Measurements from ENCODE around the gene FAM174C.

DNA sequence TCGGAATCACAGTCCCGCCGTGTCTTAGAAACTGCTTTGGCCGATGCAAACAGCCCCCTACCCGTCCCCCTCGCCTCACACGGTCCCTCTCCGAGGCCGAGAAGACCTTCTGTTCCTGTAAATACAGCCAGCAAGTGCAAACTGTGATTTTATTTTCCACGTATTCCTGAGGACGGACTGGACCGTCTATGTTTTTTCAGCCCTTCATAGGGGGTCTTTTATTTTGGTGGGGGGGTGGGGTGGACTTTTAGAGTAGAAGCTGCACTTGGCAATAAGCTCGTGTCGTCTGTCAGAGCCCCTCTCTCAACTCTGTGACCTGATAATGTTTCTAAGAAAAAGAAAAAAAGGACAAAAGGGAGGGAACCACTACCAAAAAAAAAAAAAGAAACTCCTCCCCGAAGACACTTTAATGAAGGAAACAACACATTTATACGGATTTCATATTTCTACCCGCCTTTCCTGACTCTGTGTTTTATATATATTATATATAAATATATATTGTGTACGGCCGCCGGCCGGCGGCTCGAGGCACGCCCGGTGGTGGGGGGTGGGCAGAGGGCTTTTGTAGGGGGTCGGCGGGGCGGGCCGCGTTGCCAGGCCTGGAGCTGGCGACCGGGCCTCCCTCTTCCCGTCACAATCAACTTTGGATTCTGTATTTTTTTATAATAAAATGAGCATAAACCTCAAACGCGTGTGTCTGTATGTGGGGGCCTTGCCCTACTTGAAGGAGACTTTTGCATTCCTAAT is 25.6 kb downstream of the FAM174C start:
- TF ChIP-seq CTCF (IDR thresholded peaks at IDR 0.05 in 2 of 3, conservative IDR thresholded peaks at IDR 0.05 in 1 of 3; ENCODE audit: control insufficient read depth in 2 of 3, extremely low read depth in 1 of 3, insufficient read depth in 1 of 3, low read depth in 3 of 3, low read length in 3 of 3): no peak
- TF ChIP-seq ZNF274 (IDR thresholded peaks at IDR 0.05; ENCODE audit: insufficient read depth, insufficient read length): no peak
- TF ChIP-seq GATAD2B (conservative IDR thresholded peaks at IDR 0.05; ENCODE audit: low read depth): no peak
- no peak for TF ChIP-seq JUND (IDR thresholded peaks at IDR 0.05; ENCODE audit: low read depth, low read length)
- no peak for TF ChIP-seq POLR2A (IDR thresholded peaks at IDR 0.05; ENCODE audit: low read depth, low read length)
- TF ChIP-seq CREM (IDR thresholded peaks at IDR 0.05; ENCODE audit: low read depth): no peak
- no peak for TF ChIP-seq SUZ12 (IDR thresholded peaks at IDR 0.05; ENCODE audit: unreplicated experiment)

Data from GM12878 (cell line).